AG09319 (cell line): ENCODE data around the gene BTF3L4.
"Not testable (repeated sequence)": the region's sequence is repeated elsewhere in the genome, so short reads cannot be mapped to it uniquely, and the experiment has no call there.

Experiments used
- DNase-seq: peaks from one replicate; pipeline ENCODE4 v3.0.0-alpha.2; 2010; ENCODE audit warnings: low read depth; ENCODE audit errors: extremely low read depth
- CTCF ChIP-seq: IDR thresholded peaks from 2 replicates; pipeline ENCODE4 v1.5.1; 2011; ENCODE audit warnings: low read depth, mild to moderate bottlenecking, inconsistent platforms, low read length, moderate library complexity

The BTF3L4 gene

GRCh38 chr1:52045236-52045635 lies 10.9 kb upstream of the BTF3L4 start:
- no peak for TF ChIP-seq CTCF
- DNase-seq = no peak

DNA sequence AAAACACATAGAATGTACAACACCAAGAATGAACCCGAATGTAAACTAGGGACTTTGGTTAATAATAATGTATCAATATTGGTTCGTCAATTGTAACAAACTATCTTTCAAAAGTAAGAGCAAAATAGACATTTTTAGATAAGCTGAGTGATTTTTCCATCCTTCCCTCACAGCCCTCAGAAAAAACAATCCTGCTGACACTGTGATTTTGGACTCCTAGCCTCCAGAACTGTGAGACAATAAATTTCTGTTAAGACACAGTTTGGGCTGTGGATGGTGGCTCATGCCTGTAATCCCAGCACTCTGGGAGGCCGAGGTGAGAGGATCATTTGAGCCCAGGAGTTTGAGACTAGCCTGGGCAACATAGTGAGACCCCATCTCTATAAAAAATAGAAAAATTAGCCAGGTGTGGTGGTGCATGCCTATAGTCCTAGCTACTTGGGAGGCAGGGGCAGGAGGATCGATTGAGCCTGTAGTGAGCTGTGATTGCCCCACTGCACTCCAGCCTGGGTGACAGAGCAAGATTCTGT lies 10.4 kb upstream of the BTF3L4 start:
- DNase-seq = not testable (repeated sequence)

DNA sequence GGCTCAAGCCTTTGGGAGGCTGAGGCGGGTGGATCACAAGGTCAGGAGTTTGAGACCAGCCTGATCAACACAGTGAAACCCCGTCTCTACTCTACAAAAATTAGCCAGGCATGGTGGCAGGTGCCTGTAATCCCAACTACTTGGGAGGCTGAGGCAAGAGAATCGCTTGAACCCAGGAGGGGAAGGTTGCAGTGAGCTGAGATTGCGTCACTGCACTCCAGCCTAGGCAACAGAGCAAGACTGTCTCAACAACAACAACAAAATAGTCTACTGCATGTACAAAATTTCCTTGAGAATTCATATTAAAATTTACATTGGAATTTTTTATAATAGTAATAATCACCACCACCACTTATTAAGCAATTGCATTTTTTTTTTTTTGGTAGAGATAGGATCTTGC lies 6.8 kb upstream of the BTF3L4 start:
- not testable (repeated sequence) for DNase-seq

DNA sequence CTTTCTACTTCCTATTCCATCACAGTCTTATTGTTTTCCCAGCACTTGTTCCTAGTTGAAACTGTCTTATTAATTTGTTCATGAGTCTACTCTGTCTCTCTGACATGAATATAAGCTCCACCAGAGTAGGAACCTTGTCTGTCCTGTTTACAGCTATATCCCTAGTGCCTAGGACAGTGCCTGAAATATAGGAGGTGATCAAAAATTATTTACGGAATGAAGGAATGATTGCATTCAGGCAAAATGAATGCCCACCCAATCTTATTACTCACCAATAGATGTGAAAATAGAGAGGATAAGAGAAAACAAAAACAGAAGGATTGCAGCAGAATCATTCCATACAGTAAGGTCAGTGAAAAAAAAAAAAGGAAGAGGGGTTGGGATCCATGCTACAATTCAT lies 2.2 kb upstream of the BTF3L4 start:
- no peak for TF ChIP-seq CTCF
- no peak for DNase-seq

GRCh38 chr1:52054496-52055065 lies 1.5 kb upstream of the BTF3L4 start:
- TF ChIP-seq CTCF = no peak

DNA sequence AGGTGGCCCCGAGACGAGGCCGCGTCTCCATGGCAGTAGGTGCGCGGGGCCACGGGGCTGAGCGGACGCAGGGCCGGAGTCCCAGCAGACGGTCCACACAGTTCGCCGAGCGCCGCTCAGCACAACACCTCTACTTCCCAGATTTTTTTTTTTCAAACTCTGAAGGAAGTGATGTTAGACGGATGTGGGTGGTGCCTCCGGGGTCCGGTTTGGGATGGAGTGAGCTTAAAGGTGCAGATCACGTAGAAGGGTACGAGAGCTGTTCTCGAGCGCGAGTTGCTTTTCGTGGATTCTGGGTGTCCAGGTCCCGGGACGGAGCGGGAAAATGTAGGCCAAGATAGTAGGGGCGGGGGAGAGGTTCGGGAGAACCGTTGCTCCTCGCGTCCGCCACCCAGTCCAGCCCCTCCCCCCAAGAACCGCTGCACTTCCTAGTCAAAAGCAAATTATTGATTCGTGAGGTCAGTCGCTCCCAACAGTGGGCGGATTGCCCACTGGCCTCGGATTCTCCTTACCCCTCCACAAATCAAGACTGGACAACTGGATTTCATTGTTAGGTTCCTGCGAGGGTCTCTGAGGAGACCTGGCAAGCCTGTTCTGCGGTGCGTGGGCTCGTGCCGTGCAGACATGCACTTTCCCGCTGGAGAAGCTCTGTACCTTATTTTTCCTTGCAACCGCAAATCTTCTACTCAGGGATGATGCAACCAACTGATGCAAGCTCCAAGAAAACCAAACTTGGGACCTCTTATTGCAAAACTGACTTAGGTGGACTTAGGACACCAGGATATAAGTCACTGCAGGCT lies 829 bp upstream of the BTF3L4 start, which contains the start of gene TXNDC12:
TSS of gene TXNDC12 (minus strand) at position 126 of the 800 bp plus-strand sequence. CDS start at position 31, 95 bp downstream.
- TF ChIP-seq CTCF = no peak
- peak; percentile 79 for DNase-seq

More at GRCh38 chr1:52054496-52055065, 1.5 kb upstream of the BTF3L4 start:
- DNase-seq = no peak

DNA sequence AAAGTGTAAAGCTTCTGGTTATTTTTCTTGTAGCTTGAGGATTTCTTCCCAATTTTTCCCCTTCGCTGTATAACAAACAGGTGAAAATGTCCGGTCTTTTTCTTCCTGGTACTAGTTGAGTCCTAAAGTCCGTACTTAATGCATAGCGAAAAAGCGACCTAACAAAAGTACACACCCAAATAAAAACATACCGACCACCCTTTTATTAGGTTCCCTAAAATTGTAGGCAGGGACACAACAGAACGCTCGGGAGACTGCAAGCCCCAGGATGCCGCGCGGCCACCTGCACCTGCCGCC lies 281 bp upstream of the BTF3L4 start:
- TF ChIP-seq CTCF = no peak
- DNase-seq = no peak

DNA sequence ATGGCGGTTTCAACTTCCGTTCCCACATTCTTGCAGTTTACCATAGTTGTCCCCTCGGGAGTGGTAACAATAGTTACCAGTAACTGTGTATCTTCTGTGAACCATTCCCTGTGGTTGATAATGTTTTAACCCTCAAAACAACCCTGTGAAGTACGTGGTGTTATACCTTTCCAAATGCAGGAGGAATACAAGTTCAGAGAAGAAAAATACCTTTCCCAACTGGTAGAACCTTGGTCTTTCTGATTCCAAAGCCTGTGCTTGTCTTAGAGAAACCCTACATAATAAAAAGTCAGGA lies 789 bp downstream of the BTF3L4 start:
- TF ChIP-seq CTCF = no peak
- no peak for DNase-seq
